Measurements from ENCODE around the gene TRMT112.

GRCh38 chr11:64357904-64358535 is 40.7 kb upstream of the TRMT112 start:
- TF ChIP-seq CTCF (IDR thresholded peaks at IDR 0.05) (no peak), POLR2A (IDR thresholded peaks at IDR 0.05) (no peak)

All from body of pancreas (tissue), 4 donors.